Parathyroid adenoma (tissue), 2 donors: ENCODE measurements around the gene GRIK5.
A peak's percentile ranks its signal among the peaks of the same experiment; 100 is the strongest.

Experiments used
- H2AFZ ChIP-seq: fragments of 300-600 bp; sonication (generic); one replicate; pipeline ENCODE4 v1.7.0; 2017; ENCODE audit warnings: antibody characterized with exemption, mild to moderate bottlenecking
- H3K27ac ChIP-seq: fragments of 300-600 bp; sonication (generic); one replicate; pipeline ENCODE4 v1.7.0; 2017
- H3K27me3 ChIP-seq: fragments of 300-600 bp; sonication (generic); one replicate; pipeline ENCODE4 v1.7.0; 2017; ENCODE audit warnings: low read length; ENCODE audit not compliant: control insufficient read depth, insufficient read depth
- H3K36me3 ChIP-seq: fragments of 300-600 bp; sonication (generic); one replicate; pipeline ENCODE4 v1.7.0; 2017; ENCODE audit warnings: low read length; ENCODE audit not compliant: control insufficient read depth, insufficient read depth
- H3K4me1 ChIP-seq: fragments of 300-600 bp; sonication (generic); one replicate; pipeline ENCODE4 v1.7.0; 2017; ENCODE audit warnings: control low read depth
- H3K4me2 ChIP-seq: fragments of 300-600 bp; sonication (generic); one replicate; pipeline ENCODE4 v1.7.0; 2017; ENCODE audit warnings: low read length
- H3K4me3 ChIP-seq: fragments of 300-600 bp; sonication (generic); one replicate; pipeline ENCODE4 v1.7.0; 2017; ENCODE audit warnings: low read depth, low read length
- H3K79me2 ChIP-seq: fragments of 300-600 bp; sonication (generic); one replicate; pipeline ENCODE4 v1.7.0; 2017; ENCODE audit warnings: control low read depth
- H3K9ac ChIP-seq: fragments of 300-600 bp; sonication (generic); one replicate; pipeline ENCODE4 v1.7.0; 2017; ENCODE audit warnings: mild to moderate bottlenecking
- H3K9me3 ChIP-seq: fragments of 300-600 bp; sonication (generic); one replicate; pipeline ENCODE4 v1.7.0; 2017; ENCODE audit warnings: low read length; ENCODE audit not compliant: control insufficient read depth
- CTCF ChIP-seq: fragments of 300-600 bp; sonication (generic); IDR thresholded peaks from one replicate; pipeline ENCODE4 v1.7.0; 2017; ENCODE audit warnings: antibody characterized with exemption, mild to moderate bottlenecking
- donor health status: primary hyperparathyroidism.

The GRIK5 gene

GRCh38 chr19:42030645-42031440 lies 39.2 kb downstream of the GRIK5 start:
- Histone ChIP-seq H3K4me1 (no peaks in the 10 kb centered on the region), H3K27ac (no peak overlapping the region), H3K4me2 (no peak overlapping the region), H2AFZ (no peak overlapping the region), H3K9me3 (no peaks in the 10 kb centered on the region), H3K4me3 (no peak overlapping the region), H3K9ac (no peak overlapping the region), H3K36me3 (no peaks in the 10 kb centered on the region), H3K79me2 (peaks cover 6% of the 10 kb centered on the region), H3K27me3 (no peaks in the 10 kb centered on the region)
- TF ChIP-seq CTCF = no peak

DNA sequence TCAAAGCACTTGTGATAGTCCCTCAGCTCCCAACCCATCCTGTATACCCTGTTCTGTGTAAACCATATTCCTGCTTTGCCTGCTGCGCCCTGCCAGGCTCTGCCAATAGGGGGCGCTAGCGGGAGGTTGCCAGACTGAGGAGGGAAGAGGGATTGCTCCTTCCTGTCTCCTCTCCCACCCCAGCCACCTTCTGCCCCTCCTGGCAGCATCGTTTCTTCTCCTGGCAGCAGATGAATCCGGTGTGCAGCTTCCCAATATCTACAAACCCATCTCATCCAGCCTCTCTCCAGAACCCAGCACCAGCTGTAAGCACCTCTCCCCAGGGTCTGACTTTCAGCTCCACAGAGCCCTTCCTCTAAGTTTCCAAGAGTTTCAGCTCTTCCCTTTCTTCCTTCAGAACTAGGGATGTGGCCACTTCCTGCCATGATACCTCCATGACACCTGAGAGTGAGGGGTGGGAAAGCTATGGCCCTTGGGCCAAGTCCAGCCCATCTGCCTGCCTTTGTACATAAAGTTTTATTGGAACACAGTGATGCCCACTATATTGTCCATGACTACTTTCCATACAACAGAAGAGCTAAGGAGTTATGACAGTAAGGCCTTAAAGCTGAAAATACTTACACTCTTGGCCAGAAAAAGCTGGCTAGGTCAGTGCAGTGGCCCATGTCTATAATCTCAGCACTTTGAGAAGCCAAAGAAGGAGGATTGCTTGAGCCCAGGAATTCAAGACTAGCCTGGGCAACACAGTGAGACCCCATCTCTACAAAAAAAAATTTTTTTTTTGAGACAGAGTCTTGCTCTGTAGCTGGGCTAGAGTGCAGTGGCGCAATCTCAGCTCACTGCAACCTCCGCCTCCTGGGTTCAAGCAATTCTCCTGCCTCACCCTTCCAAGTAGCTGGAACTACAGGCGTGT lies 41.4 kb downstream of the GRIK5 start:
- no peaks in the 10 kb centered on the region for H3K36me3 ChIP-seq
- H2AFZ ChIP-seq = no peak overlapping the region
- no peak overlapping the region for H3K9ac ChIP-seq
- no peaks in the 10 kb centered on the region for H3K9me3 ChIP-seq
- no peak overlapping the region for H3K4me2 ChIP-seq
- no peak overlapping the region for H3K4me3 ChIP-seq
- no peaks in the 10 kb centered on the region for H3K4me1 ChIP-seq
- peaks cover 10% of the 10 kb centered on the region for H3K79me2 ChIP-seq
- no peaks in the 10 kb centered on the region for H3K27me3 ChIP-seq
- TF ChIP-seq CTCF = peak; percentile 21
- no peak overlapping the region for H3K27ac ChIP-seq

GRCh38 chr19:42024622-42025111 lies 45.3 kb downstream of the GRIK5 start:
- H3K9ac ChIP-seq = no peak overlapping the region
- no peaks in the 10 kb centered on the region for H3K27me3 ChIP-seq
- H3K79me2 ChIP-seq = peaks cover 10% of the 10 kb centered on the region
- no peak overlapping the region for H3K4me2 ChIP-seq
- H3K4me3 ChIP-seq = no peak overlapping the region
- H3K27ac ChIP-seq = no peak overlapping the region
- no peaks in the 10 kb centered on the region for H3K9me3 ChIP-seq
- no peak overlapping the region for H2AFZ ChIP-seq
- H3K36me3 ChIP-seq = no peaks in the 10 kb centered on the region
- TF ChIP-seq CTCF = no peak
- H3K4me1 ChIP-seq = no peaks in the 10 kb centered on the region

GRCh38 chr19:42023943-42024260 lies 46.1 kb downstream of the GRIK5 start:
- peaks cover 10% of the 10 kb centered on the region for H3K79me2 ChIP-seq
- H3K27me3 ChIP-seq = no peaks in the 10 kb centered on the region
- H3K9ac ChIP-seq = no peak overlapping the region
- no peaks in the 10 kb centered on the region for H3K36me3 ChIP-seq
- no peaks in the 10 kb centered on the region for H3K4me1 ChIP-seq
- no peak overlapping the region for H3K27ac ChIP-seq
- no peak overlapping the region for H3K4me3 ChIP-seq
- no peak for TF ChIP-seq CTCF
- H2AFZ ChIP-seq = no peak overlapping the region
- no peaks in the 10 kb centered on the region for H3K9me3 ChIP-seq
- H3K4me2 ChIP-seq = no peak overlapping the region
